PC-9 (cell line): ENCODE data around the gene SMIM17. TPM values are rescaled to one million over a fixed set of nuclear protein-coding genes. Genes with fewer than 3 reads are reported as not detected.

Experiments used
- BruUV-seq: library from RNA; stranded (reverse); fragments of 400-500 nt; replicated peaks from 2 replicates; lab custom pipeline; 2021; lab: Mats Ljungman, UMichigan
- CTCF ChIA-PET: fragments of 300-600 bp; sonication (Branson Sonifier 250); formaldehyde crosslinking; loops from one replicate; lab custom pipeline; 2022; ENCODE audit warnings: antibody characterized with exemption; lab: Charles Lee
- POLR2A ChIA-PET: fragments of 300-600 bp; sonication (Branson Sonifier 250); formaldehyde crosslinking; loops from one replicate; lab custom pipeline; 2022; ENCODE audit warnings: antibody characterized with exemption; ENCODE audit not compliant: unreplicated experiment; lab: Charles Lee
- DNase-seq, 2 experiments: peaks; one replicate each; pipeline versions ENCODE4 v3.0.0 to v3.0.0-alpha.2; 2015 to 2022; ENCODE audit warnings: mixed read lengths in 1 of 2
- H2AFZ ChIP-seq: fragments of 200-600 bp; sonication (generic); 2 replicates; pipeline ENCODE4 v1.8.1; 2017; ENCODE audit warnings: antibody characterized with exemption
- H3F3A ChIP-seq: fragments of 200-600 bp; sonication (generic); 2 replicates; pipeline ENCODE4 v1.8.1; 2017; ENCODE audit warnings: antibody characterized with exemption, mild to moderate bottlenecking, low read depth; ENCODE audit not compliant: insufficient read depth
- H3K27ac ChIP-seq: fragments of 200-600 bp; sonication (generic); 2 replicates; pipeline ENCODE4 v1.6.1; 2016; ENCODE audit warnings: mixed run types
- H3K27me3 ChIP-seq: fragments of 200-600 bp; sonication (generic); 2 replicates; pipeline ENCODE4 v1.6.1; 2016; ENCODE audit warnings: low read depth, mixed run types; ENCODE audit not compliant: insufficient read depth
- H3K36me3 ChIP-seq: fragments of 200-600 bp; sonication (generic); 2 replicates; pipeline ENCODE4 v1.6.1; 2016; ENCODE audit warnings: low read depth, mixed run types
- H3K4me1 ChIP-seq: fragments of 200-600 bp; sonication (generic); replicated peaks from 2 replicates; pipeline ENCODE4 v1.6.1; 2016; ENCODE audit warnings: mixed run types; ENCODE audit not compliant: insufficient read depth
- H3K4me2 ChIP-seq: fragments of 200-600 bp; sonication (generic); 2 replicates; pipeline ENCODE4 v1.6.1; 2017; ENCODE audit warnings: mixed run types
- H3K4me3 ChIP-seq: fragments of 200-600 bp; sonication (generic); 2 replicates; pipeline ENCODE4 v1.6.1; 2016; ENCODE audit warnings: mixed run types
- H3K79me2 ChIP-seq: fragments of 200-600 bp; sonication (generic); 2 replicates; pipeline ENCODE4 v1.6.1; 2017; ENCODE audit warnings: low read depth, mixed run types
- H3K9me2 ChIP-seq: fragments of 200-600 bp; sonication (generic); 2 replicates; pipeline ENCODE4 v1.8.1; 2017; ENCODE audit warnings: mild to moderate bottlenecking; ENCODE audit not compliant: insufficient read depth
- H3K9me3 ChIP-seq: fragments of 200-600 bp; sonication (generic); 2 replicates; pipeline ENCODE4 v1.8.1; 2016; ENCODE audit warnings: low read depth; ENCODE audit not compliant: insufficient read depth
- H4K20me1 ChIP-seq: fragments of 200-600 bp; sonication (generic); 2 replicates; pipeline ENCODE4 v1.8.1; 2017; ENCODE audit not compliant: insufficient read depth
- CTCF ChIP-seq: fragments of 200-600 bp; sonication (generic); conservative IDR thresholded peaks from 2 replicates; pipeline ENCODE4 v1.6.1; 2017; ENCODE audit warnings: mixed run types, antibody characterized with exemption, mild to moderate bottlenecking, moderate library complexity
- EZH2 ChIP-seq: fragments of 200-600 bp; sonication (generic); IDR thresholded peaks from 2 replicates; pipeline ENCODE4 v1.8.0; 2017; ENCODE audit warnings: antibody characterized with exemption, low read depth
- intact Hi-C: fragments of 100-400 bp; cut with micrococcal nuclease; formaldehyde crosslinking; loops from one replicate; pipeline ENCODE4 v1.10.0; 2022; ENCODE audit not compliant: unreplicated experiment
- total RNA-seq: library from RNA; stranded (reverse); gene quantifications from 2 replicates; pipeline ENCODE4 v1.2.3, GENCODE V29; 2021

SMIM17 gene
- total RNA-seq, 1 experiment from 2014 or later = 0.33 TPM

- peaks cover 14% of the 10 kb centered on the region for H3K79me2 ChIP-seq
- H4K20me1 ChIP-seq = no peaks in the 10 kb centered on the region
- H3K9me2 ChIP-seq = no peaks in the 10 kb centered on the region
- CTCF ChIA-PET = no interaction called here
- TF ChIP-seq CTCF (no peak), EZH2 (no peak)
- H3K36me3 ChIP-seq = peaks cover 31% of the 10 kb centered on the region
- H3K27me3 ChIP-seq = no peaks in the 10 kb centered on the region; the same call in 1 of the 2 replicates
- DNase-seq = no peak
- no peaks in the 10 kb centered on the region for H3F3A ChIP-seq
- POLR2A ChIA-PET = no interaction called here
- no TSS peak for BruUV-seq
- H3K4me2 ChIP-seq = no peak overlapping the region
- H3K4me3 ChIP-seq = no peak overlapping the region
- H2AFZ ChIP-seq = no peak overlapping the region
- H3K4me1 ChIP-seq = 0 out of 2 replicates have a peak, but pooled peaks cover 4% of the 10 kb centered on the region
- H3K27ac ChIP-seq = no peak overlapping the region
- intact Hi-C loops = no loop called here
- no peaks in the 10 kb centered on the region; the same call in 1 of the 2 replicates for H3K9me3 ChIP-seq
These were observed 46.3 kb upstream of the SMIM17 start for GRCh38 chr19:56596676-56597075.

- Histone ChIP-seq H3K4me2 (no peak overlapping the region), H3K27me3 (no peaks in the 10 kb centered on the region; the same call in 1 of the 2 replicates), H3K4me3 (no peak overlapping the region), H3K9me2 (no peaks in the 10 kb centered on the region), H3K9me3 (no peaks in the 10 kb centered on the region; the same call in none of the 2 replicates), H2AFZ (no peak overlapping the region), H3K79me2 (peaks cover 14% of the 10 kb centered on the region), H3K27ac (no peak overlapping the region), H3K36me3 (peaks cover 39% of the 10 kb centered on the region), H4K20me1 (no peaks in the 10 kb centered on the region), H3F3A (no peaks in the 10 kb centered on the region), H3K4me1 (0 out of 2 replicates have a peak, but pooled peaks cover 4% of the 10 kb centered on the region)
- ChIA-PET POLR2A (no interaction called here), CTCF (no interaction called here)
- intact Hi-C loops = no loop called here
- TF ChIP-seq EZH2 (no peak), CTCF (no peak)
- BruUV-seq = no TSS peak
- DNase-seq = no peak
These were observed 45.3 kb upstream of the SMIM17 start for GRCh38 chr19:56597696-56598095.

- no peak overlapping the region for H3K27ac ChIP-seq
- H3K4me2 ChIP-seq = no peak overlapping the region
- intact Hi-C loops = no loop called here
- peaks cover 53% of the 10 kb centered on the region for H3K36me3 ChIP-seq
- H3K4me1 ChIP-seq = no peaks in the 10 kb centered on the region
- no peaks in the 10 kb centered on the region for H4K20me1 ChIP-seq
- TF ChIP-seq CTCF = no peak
- no peak for TF ChIP-seq EZH2
- H3K79me2 ChIP-seq = 0 out of 2 replicates have a peak, but pooled peaks cover 3% of the 10 kb centered on the region
- DNase-seq = no peak
- H2AFZ ChIP-seq = no peak overlapping the region
- ChIA-PET POLR2A (no interaction called here), CTCF (no interaction called here)
- H3K4me3 ChIP-seq = no peak overlapping the region
- no peaks in the 10 kb centered on the region for H3F3A ChIP-seq
- no peaks in the 10 kb centered on the region for H3K27me3 ChIP-seq
- H3K9me3 ChIP-seq = peaks cover 12% of the 10 kb centered on the region; the same call in 1 of the 2 replicates
- no TSS peak for BruUV-seq
- H3K9me2 ChIP-seq = no peaks in the 10 kb centered on the region
These were observed 41.6 kb upstream of the SMIM17 start for GRCh38 chr19:56601375-56601774.
